ENCODE results near the gene RAB36.

- no peak for TF ChIP-seq CTCF (IDR thresholded peaks at IDR 0.05)
- no peak for TF ChIP-seq POLR2AphosphoS5 (IDR thresholded peaks at IDR 0.05)
These were observed 697 bp downstream of the RAB36 start for GRCh38 chr22:23145878-23146470.
